ENCODE measurements around the gene WSB2. TPM values are rescaled to one million over a fixed set of nuclear protein-coding genes. Genes with fewer than 3 reads are reported as not detected.

The WSB2 gene
- total and polyA plus RNA-seq, 2 of the 8 experiments (the other 6 are each of a cell fraction or from before 2014, with no cell fraction given) = 47.5 to 58.2 TPM

GRCh38 chr12:118025168-118025567 lies 35.8 kb downstream of the WSB2 start:
- Histone ChIP-seq H3K9me3 (ENCODE audit: insufficient read depth in 2 of 2, low read depth in 1 of 2, low read length in 1 of 2) (no peaks in the 10 kb centered on the region), H2BK15ac (ENCODE audit: low read length) (no peak overlapping the region), H3K27ac (ENCODE audit: low read depth, low read length) (no peak overlapping the region), H3K79me2 (ENCODE audit: control insufficient read depth in 1 of 2, insufficient read depth in 2 of 2, low read length in 2 of 2) (no peaks in the 10 kb centered on the region), H3K36me3 (ENCODE audit: control insufficient read depth in 2 of 4, insufficient read depth in 4 of 4, low read length in 3 of 4) (peaks cover 17 to 75% (median 61%) of the 10 kb centered on the region in 4 experiments), H2BK20ac (ENCODE audit: low read length) (no peak overlapping the region), H4K8ac (ENCODE audit: extremely low read depth, insufficient read depth, low read length) (no peak overlapping the region), H4K20me1 (replicated peaks in 1 of 2; ENCODE audit: control insufficient read depth in 1 of 2, insufficient read depth in 2 of 2, low read length in 2 of 2) (peaks cover 3 to 6% of the 10 kb centered on the region in 2 experiments), H3K4ac (replicated peaks; ENCODE audit: insufficient read length, low read depth, low read length) (no peak overlapping the region), H3K79me1 (ENCODE audit: low read depth, low read length) (no peaks in the 10 kb centered on the region; the same call in 1 of the 2 replicates), H3K27me3 (replicated peaks in 1 of 4; ENCODE audit: control insufficient read depth in 3 of 4, extremely low read depth in 1 of 4, insufficient read depth in 3 of 4, low read length in 3 of 4) (no peaks in the 10 kb centered on the region), H2AFZ (ENCODE audit: low read length) (no peak overlapping the region), H3K23me2 (ENCODE audit: low read depth, low read length) (no peaks in the 10 kb centered on the region), H3K14ac (ENCODE audit: insufficient read length) (no peak overlapping the region), H2BK5ac (ENCODE audit: low read depth, low read length) (no peak overlapping the region), H3K56ac (replicated peaks; ENCODE audit: insufficient read length, low read depth, low read length) (no peak overlapping the region), H3K4me1 (replicated peaks in 1 of 4; ENCODE audit: control insufficient read depth in 3 of 4, insufficient read depth in 4 of 4, low read length in 3 of 4) (no peaks in the 10 kb centered on the region), H2BK12ac (ENCODE audit: low read depth, low read length) (no peak overlapping the region), H3K9ac (replicated peaks in 1 of 4; ENCODE audit: extremely low read depth in 1 of 4, low read depth in 3 of 4, low read length in 3 of 4) (no peak overlapping the region), H3K18ac (ENCODE audit: extremely low read depth, low read length) (no peak overlapping the region), H4K5ac (ENCODE audit: insufficient read length, low read depth, low read length) (no peak overlapping the region), H3K23ac (ENCODE audit: insufficient read length) (no peak overlapping the region), H2AK5ac (ENCODE audit: low read depth, low read length) (no peak overlapping the region), H3K4me2 (ENCODE audit: insufficient read depth in 1 of 2, low read depth in 2 of 2, low read length in 2 of 2) (no peak overlapping the region), H2BK120ac (replicated peaks; ENCODE audit: low read depth, low read length) (no peak overlapping the region), H4K91ac (replicated peaks; ENCODE audit: insufficient read length, low read length) (no peak overlapping the region), H3K4me3 (ENCODE audit: extremely low read depth in 1 of 4, insufficient read depth in 2 of 4, low read depth in 3 of 4, low read length in 4 of 4) (no peak overlapping the region)
- DNase-seq (ENCODE audit: low read depth in 1 of 2, low spot score in 2 of 2) = no peak
- no peak for FAIRE-seq
- TF ChIP-seq FOSL1 (IDR thresholded peaks at IDR 0.05; ENCODE audit: insufficient read depth, low read depth, low read length) (no peak), POLR2A (IDR thresholded peaks at IDR 0.05; ENCODE audit: control extremely low read depth in 1 of 2, low read depth in 2 of 2, low read length in 2 of 2) (no peak), EZH2 (IDR thresholded peaks at IDR 0.05; ENCODE audit: low read depth, low read length, severe bottlenecking) (no peak), GTF2F1 (IDR thresholded peaks at IDR 0.05; ENCODE audit: borderline replicate concordance, low read depth, low read length) (no peak), JUN (IDR thresholded peaks at IDR 0.05; ENCODE audit: low read depth, low read length) (no peak), SP2 (IDR thresholded peaks at IDR 0.05; ENCODE audit: low read length) (no peak), E2F6 (IDR thresholded peaks at IDR 0.05) (no peak), CBX5 (IDR thresholded peaks at IDR 0.05; ENCODE audit: low read depth, low read length) (no peak), RAD21 (IDR thresholded peaks at IDR 0.05 in 1 of 2, conservative IDR thresholded peaks at IDR 0.05 in 1 of 2; ENCODE audit: low read depth in 2 of 2, low read length in 2 of 2) (no peak), HDAC6 (IDR thresholded peaks at IDR 0.05; ENCODE audit: low read depth, low read length) (no peak)
- ChIA-PET POLR2A (ENCODE audit: partially characterized antibody) (no interaction called here), CTCF (ENCODE audit: partially characterized antibody) (interaction anchor here (0.9 to 1.4 kb wide), 2 partner anchors 11 to 168 kb away, joined by 3 read pairs; no protein-coding TSS in a partner anchor)
- 77% methylated on average over 4 of the region's 4 CpGs; no CpG with 5 or more reads in 1 of the 2 experiments for WGBS, 2 experiments (ENCODE audit: extremely low coverage in 1 of 2, insufficient coverage in 1 of 2, insufficient read length in 1 of 2, insufficient replicate concordance in 2 of 2, low coverage in 1 of 2, low lambda C conversion rate in 2 of 2, missing lambda C conversion rate in 1 of 2)
